Umbilical cord (tissue), 2 donors: ENCODE results near the gene ATG14. TPM values are rescaled to one million over a fixed set of nuclear protein-coding genes. Genes with fewer than 3 reads are reported as not detected.
A peak's percentile ranks its signal among the peaks of the same experiment; 100 is the strongest.
"Not testable (repeated sequence)": the region's sequence is repeated elsewhere in the genome, so short reads cannot be mapped to it uniquely, and the experiment has no call there.

ENCODE experiments used
- DNase-seq: peaks from one replicate; pipeline ENCODE4 v3.0.0-alpha.2; 2015; ENCODE audit warnings: low spot score
- total RNA-seq: library from RNA; depleted of rRNA; stranded (reverse); fragments of >200 nt; gene quantifications from one replicate; pipeline ENCODE4 v1.2.3, GENCODE V29; 2014; ENCODE audit warnings: low replicate concordance; ENCODE audit not compliant: insufficient read depth

Gene ATG14
- total RNA-seq, 1 donor from 2014 or later = 23.6 TPM

DNA sequence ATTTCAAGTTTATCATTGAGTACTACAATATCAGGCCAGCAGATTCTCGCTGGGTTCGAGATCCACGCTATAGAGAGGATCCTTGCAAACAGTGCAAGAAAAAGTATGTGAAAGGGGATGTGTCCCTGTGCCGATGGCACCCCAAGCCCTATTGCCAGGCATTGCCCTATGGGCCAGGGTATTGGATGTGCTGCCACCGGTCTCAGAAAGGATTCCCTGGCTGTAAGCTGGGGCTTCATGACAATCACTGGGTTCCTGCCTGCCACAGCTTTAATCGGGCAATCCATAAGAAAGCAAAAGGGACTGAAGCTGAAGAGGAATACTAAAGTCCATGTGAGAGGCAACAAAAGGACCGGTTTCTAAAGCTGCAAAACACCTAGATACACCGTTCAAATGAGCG is 59.4 kb downstream of the ATG14 start:
- DNase-seq = no peak

DNA sequence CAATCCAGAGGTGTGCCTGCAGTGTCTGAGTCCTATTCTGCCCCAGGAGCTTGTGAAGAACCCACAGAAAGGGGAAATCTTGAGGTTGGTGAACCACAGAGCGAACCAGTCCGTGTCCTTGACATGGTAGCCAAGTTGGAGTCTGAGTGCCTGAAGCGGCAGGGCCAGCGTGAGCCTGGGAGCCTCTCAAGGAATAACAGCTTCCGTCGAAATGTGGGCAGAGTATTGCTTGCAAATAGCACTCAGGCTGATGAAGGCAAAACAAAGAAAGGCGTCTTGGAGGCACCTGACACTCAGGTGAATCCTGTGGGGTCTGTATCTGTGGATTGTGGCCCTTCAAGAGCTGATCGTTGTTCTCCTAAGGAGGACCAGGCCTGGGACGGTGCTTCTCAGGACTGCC is 60.5 kb downstream of the ATG14 start:
- DNase-seq = no peak

DNA sequence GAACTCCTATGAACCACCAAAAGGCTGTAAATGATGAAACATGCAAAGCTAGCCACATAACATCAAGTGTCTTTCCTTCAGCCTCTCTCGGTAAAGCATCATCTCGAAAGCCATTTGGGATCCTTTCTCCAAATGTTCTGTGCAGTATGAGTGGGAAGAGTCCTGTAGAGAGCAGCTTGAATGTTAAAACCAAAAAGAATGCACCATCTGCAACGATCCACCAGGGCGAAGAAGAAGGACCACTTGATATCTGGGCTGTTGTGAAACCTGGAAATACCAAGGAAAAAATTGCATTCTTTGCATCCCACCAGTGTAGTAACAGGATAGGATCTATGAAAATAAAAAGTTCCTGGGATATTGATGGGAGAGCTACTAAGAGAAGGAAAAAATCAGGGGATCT is 61.2 kb downstream of the ATG14 start:
- DNase-seq = no peak

DNA sequence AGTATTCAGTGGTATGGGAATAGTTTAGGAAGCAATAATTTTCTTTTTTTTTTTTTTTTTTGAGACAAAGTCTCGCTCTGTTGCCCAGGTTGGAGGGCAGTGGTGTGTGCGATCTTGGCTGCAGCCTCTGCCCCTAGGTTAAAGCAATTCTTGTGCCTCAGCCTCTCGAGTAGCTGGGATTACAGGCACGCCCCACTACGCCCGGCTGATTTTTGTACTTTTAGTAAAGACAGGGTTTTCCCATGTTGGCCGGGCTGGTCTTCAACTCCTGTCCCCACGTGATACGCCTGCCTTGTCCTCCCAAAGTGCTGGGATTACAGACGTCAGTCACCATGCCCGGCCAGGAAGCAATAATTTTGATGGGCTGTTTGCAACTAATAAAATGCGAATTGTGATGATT is 62.1 kb downstream of the ATG14 start:
- DNase-seq = no peak

DNA sequence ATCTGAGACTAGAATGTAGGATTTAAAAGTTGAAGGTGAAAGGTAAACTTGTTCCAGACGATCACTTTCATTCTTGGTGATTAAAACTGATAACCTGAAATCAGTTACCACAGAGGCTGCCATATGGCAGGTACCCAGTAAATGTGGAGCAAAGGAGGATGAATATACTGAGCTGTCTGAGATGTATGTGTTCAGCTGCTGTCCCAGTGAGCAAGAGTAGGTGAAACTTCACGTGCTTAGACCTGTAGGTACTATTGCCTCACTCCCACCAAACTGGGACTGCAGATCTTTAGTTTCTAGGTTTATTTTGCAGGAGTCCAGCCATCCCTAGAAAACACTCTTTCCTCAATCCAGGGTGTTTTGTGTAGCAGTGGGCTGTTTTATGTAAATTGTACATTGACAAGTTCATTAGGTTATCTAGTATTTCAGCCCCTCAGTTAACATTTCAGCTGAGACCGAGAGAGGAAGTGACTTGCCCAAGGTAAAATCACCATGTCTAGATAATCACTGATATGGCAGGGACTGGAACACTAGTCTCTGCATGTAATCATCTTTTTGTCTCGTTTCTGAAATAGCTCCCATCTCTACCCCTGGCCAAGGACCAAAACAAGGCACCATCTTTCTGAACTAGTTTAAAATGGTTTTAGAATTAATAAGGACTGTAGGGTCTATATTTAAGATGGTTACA is 62.7 kb downstream of the ATG14 start:
- DNase-seq = no peak

DNA sequence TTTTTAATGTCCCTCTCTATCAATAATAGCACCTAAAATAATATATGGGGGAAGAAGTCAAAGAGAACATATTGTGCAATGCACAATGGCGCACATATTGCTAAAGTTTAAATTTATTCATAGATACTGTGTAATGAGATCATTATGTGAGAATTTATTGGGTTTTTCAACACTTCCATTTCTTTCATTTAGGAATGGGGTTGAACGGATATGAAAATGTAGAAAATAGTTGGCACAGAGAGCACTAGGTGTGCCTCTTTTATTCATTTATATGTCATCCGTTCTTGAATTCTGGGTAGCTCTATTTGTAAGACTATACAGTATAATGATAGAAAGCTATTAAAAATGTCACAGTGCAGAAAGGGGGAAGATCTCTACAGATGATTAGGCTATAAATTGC is 63.9 kb downstream of the ATG14 start:
- no peak for DNase-seq

DNA sequence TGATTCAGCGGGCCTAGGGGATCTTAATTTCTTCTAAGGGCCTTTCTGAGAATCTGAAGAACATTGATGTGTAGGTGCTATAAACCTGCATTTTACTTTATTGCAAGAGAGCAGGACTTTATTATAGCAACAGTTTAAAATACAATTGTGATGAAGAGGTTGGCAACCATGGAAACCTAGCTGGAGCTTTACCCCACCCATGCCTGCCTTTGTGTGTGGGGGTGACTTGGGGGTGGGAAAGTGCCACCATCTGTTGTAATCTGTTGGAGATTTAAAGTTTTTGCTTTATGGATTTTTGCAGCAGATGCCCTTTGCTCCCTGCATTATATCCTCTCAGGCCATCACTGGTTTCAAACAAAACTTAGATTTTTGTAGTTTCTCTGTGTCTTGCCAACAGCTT is 64.6 kb downstream of the ATG14 start:
- DNase-seq = no peak

DNA sequence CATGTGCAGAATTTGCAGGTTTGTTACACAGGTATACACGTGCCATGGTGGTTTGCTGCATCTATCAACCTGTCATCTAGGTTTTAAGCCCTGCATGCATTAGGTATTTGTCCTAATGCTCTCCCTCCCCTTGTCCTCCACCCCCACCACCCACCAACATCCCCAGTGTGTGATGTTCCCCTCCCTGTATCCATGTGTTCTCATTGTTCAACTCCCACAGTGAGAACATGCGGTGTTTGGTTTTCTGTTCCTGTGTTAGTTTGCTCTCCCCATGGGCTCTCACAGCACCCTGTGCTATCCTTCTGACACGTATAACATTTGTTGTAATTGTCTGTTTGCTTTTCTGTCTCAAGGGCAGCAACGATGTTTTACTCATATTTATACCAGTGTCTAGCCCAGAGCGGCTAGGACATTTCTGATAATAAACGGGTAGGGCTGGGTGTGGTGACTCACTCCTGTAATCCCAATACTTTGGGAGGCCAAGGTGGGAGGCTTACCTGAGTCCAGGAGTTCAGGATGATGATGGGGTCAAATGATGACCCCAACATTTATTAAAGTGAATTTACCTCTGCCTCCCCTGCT is 67.0 kb downstream of the ATG14 start:
- DNase-seq = not testable (repeated sequence)

DNA sequence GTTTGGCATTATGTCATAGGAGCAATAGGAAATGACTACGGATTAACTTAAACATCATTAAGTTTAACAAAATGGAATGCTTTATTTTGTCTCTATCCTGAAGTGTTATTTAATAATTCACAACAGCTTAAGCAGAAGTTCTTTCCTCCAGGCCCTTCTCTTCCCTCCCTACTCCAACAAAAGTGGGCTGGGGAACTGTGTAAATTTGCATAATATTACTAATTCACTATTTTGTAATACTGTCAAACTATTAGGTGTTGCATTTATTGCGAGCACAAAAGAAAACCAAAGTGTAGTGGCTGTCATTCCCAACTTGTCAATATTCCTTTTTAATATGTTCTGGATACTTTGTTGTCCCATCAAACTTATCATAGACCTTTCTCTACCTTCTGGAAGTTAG is 69.8 kb downstream of the ATG14 start:
- no peak for DNase-seq

DNA sequence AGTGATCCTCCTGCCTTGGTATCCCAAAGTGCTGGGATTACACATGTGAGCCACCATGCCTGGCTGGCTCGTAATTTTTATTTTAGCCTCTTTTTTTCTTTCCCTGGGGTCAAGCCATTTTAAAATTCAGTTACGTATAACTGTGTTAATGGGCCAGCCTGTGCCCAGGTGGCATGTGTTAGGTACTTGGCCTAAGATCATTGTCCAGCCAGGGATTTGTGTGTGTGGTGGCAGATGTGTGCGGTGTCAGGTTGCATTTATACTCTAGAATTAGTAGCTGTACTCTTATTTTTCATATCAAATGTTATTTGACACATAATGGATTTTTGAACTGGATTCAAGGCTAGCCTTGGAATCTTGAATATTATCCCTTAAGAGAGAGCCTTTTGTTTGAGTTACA is 71.1 kb downstream of the ATG14 start:
- no peak for DNase-seq

DNA sequence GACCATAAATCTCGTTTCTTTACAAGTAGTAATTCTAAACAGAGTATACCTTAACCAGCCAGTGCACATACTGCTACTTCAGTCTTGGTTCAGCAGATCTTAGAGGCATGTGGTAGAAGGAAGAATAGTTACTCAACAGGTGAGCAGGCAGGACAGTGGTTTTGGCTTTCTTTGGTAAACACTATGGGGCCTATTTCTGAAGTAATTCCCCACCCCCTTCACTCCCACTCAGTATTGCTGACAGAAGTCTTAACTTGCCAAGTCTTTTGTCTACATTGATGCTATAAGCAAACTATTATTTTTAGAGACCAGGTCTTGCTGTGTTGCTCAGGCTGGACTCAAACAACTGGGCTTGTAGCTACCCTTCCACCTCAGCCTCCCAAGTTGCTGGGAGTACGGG is 71.9 kb downstream of the ATG14 start:
- no peak for DNase-seq

DNA sequence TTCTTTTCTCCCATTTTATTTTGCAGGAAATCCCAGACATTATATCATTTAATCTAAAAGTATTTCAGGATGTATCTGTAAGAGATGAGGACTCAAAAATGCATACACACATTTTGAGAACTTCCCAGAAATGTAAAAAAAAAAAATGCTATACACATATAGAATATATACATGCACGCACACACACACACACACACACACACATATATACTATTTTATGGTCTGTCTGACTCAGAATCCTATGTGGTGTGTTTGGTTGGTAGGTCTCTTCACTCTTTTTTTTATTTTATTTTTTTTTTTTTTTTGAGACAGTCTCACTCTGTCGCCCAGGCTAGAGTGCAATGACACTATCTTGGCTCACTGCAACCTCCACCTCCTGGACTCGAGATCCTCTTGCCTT is 74.9 kb downstream of the ATG14 start:
- no peak for DNase-seq

DNA sequence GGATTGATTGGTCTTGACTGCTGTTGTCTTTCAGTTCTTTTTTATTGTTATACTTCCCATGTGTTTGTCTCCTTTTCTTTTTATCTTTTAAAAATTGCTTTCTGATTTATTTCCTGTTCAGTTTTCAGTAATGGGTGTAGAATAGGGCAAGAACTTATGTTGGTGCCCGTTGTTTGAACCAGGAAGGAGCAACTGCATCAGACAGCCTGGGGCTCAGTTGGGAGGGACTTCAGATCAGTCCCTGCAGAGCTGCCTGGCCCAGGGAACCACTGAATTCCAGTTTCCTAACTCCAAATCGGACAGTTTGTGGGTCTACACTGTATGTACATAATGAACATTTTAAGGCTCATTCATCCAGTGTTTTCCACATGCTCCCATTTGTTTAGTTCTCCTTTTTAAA is 75.5 kb downstream of the ATG14 start:
- DNase-seq = peak; percentile 66

DNA sequence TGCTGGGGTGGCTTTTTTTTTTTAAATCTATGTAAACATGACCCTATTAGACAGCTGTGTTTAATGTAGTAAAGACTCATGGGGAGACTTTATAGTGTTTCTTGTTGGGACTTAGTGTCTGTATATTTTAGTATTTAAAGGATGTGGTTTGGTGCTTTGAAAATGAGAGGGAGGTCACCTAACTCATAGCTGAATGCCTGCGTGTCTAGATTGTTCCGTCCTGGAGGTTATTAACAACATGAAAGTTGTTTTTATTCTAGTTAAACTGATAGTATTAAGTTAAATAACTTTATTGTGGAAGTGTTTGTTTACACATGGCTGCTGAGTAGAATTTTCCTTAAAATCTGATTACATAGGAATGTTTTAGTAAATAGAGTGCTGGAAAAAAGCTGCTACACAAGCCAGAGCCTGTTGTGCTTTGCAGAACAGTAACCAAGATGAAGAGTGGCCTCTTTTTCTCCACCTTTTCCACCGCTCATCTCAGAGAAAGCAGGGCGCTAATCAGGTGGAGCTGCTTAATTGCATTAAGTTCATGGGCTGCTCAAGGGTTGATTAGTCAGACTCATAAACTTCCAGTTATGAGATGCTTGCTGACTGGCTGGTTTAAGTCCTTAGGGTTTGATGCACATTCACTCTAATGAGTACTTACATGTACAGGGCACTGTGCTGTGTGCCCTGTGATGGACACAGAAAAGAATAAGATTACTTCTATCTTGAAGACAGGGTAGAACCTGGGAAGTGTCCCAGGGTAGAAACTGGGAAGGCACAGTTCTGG is 77.7 kb downstream of the ATG14 start:
- no peak for DNase-seq

DNA sequence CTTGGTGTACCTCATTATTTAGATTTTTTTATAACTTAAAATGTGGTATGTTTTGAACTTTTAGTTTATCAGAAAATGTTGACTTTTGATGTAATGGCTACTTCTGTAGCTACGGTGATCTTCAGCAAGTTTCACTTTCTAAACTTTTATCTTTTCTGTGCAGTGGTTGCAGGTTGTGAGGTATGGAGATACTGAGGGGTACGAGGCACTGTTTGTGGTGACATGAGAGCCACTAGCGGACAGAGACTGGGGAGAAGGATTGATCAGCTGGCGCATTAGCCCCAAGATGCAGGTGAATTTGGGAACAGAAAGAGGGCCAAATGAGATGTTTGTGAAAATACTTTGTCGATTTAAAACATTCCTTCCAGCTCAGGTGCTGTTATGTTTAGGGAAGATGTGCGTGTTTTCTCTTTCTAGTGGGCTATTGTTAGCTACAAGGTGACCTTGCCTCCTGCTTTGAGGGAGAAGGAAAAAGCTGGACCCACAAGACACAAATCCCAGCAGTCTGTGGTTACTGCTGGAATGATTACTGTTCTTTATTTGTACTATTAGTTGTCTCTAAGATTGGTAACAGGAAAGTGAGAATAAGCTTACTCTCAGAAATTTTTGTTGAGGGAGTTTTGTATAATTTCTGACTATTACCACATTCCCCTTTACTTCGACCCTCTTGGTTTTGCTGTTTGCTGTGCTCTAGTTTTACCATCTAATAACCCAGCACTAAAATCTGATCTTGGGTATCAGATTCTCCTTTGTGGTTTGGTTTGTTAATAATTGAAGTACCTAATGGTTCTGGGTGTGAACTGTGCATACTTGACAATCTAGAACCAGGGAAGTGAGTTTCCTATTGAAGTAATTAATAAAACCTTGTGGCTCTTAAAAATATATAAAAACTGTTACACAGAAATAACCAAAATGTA is 78.7 kb downstream of the ATG14 start:
- DNase-seq = no peak

DNA sequence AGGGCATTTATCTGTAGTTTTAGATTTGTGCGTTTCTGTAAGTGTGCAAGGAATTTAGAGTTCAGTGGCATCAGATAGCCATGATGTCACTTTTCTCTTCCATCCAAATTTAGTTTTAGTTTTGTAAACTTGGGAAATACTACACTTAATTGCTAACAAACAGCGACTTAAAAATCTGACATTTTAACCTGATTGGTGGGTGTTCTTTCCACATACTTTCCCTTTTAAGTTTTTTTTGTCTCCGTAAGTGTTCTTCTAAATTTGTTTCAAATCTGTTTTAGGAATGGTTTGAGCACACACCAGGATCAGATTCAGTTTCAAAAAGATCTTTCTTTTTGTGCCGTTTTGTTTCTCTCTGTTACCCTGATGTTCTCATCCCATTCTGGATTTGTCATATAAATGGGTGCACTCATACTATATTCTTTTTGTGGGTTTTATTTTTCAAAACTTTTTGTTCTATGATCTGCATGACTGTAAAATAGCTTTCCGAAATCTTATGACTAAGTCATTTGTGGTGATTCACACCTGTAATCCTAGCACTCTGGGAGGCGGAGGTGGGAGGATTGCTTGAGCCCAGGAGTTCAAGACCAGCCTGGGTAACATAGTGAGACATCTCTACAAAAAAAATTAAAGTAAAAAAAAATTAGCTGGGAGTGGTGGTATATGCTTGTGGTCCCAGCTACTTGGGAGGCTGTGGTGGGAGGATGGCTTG is 81.5 kb downstream of the ATG14 start:
- no peak for DNase-seq

DNA sequence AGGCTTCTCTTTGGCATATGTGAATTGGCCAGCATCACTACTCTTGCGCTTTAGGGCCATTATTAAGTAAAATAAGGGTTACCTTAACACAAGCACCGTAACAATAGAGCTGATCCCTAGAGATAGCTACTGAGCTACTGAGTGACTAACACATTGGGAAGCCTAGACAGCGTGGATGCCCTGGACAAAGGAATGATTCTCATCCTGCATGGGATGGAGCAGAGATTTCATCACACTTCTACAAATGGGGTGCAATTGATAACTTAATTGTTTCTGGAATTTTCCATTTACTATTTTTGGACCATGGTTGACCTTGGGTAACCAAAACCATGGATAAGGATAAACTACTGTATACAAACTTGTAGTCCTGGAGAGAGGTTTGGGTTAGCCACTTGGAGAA is 83.3 kb downstream of the ATG14 start:
- no peak for DNase-seq

DNA sequence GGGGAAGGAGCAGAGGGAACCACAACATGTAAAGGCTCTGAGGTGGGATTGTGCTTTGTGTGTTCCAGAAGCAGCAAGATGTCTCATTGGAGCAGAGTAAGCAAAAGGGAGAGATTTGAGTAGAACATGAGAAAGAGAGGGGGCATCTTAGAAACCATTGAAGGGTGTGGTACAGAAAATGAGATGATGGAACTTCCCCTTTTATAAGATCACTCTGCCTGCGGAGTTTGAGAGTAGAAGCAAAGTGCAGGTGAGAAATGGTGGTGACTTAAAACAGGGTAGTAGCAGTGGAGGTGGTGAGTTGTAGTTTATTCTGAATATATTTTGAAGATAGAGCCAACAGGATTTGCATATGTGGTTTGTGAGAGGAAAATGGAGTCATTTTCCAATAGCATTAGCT is 84.5 kb downstream of the ATG14 start:
- no peak for DNase-seq

DNA sequence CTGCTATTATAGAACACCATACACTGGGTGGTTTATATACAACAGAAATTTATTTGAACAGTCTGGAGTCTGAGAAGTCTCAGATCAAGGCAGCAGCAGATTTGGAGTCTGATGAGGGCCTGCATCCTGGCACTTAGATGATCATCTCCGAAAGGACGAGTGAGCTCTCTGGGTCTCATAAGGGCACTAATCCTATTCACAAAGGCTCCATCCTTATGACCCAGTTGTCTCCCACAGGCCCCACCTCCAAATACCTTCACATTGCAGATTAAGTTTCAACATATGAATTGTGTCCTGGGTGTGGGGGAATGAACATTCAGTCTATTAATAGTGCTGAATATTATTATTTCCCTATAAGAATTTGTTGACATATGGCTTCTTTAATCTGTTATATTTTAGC is 86.8 kb downstream of the ATG14 start:
- no peak for DNase-seq

DNA sequence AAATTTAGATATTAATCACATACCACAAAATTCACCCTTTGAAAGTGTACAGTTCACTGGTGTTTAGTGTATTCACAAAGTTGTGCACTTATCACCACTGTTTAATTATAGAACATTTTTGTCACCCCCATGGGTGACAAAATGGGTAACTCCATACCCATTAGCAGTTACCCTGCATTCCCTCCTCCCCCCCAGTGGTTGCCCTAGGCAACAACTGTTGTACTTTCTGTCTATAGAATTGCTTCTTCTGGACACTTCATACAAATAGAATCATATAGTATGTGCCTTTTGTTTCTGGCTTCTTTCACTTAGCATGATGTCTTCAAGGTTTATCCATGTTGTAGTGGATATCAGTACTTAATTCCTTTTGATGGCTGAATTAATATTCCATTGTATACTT is 87.7 kb downstream of the ATG14 start:
- DNase-seq = no peak

DNA sequence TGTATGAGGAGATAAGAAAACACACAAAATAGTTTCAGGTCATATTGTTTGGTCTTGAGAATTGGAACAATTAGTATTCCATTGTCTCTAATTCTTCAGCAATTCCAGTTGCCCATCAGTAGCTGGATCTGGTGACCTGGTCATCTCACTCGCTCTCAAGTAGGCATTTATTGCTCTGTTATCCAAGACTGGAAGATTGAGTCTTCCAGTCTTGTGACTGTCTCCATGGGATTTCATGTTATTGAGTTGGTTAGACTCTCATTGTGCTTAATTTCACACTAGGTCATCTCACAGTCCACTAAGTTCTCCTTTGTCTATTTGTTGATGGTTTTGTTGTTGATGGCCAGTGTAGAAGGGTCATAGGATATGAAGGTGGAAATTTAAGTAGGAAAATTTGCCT is 92.9 kb downstream of the ATG14 start:
- no peak for DNase-seq
